Caco-2 (cell line): ENCODE measurements around the gene WDR46. TPM values are rescaled to one million over a fixed set of nuclear protein-coding genes. Genes with fewer than 3 reads are reported as not detected.
A peak's percentile ranks its signal among the peaks of the same experiment; 100 is the strongest.
"Not testable (repeated sequence)": the region's sequence is repeated elsewhere in the genome, so short reads cannot be mapped to it uniquely, and the experiment has no call there.

Source experiments
- BruUV-seq: library from RNA; stranded (reverse); fragments of 400-500 nt; replicated peaks from 2 replicates; lab custom pipeline; 2021; lab: Mats Ljungman, UMichigan
- CTCF ChIA-PET: fragments of 300-600 bp; sonication (Branson Sonifier 250); formaldehyde crosslinking; loops from one replicate; lab custom pipeline; 2022; ENCODE audit warnings: antibody characterized with exemption; lab: Charles Lee
- POLR2A ChIA-PET: fragments of 300-600 bp; sonication (Branson Sonifier 250); formaldehyde crosslinking; loops from one replicate; lab custom pipeline; 2022; ENCODE audit warnings: antibody characterized with exemption; lab: Charles Lee
- DNase-seq, 2 experiments: peaks; one replicate each; pipeline versions ENCODE4 v3.0.0 to v3.0.0-alpha.2; 2020 to 2022
- H3K27me3 ChIP-seq: replicated peaks from 2 replicates; pipeline ENCODE4 v1.6.0; 2011; ENCODE audit warnings: low read length; ENCODE audit not compliant: control insufficient read depth, insufficient read depth
- H3K36me3 ChIP-seq: 2 replicates; pipeline ENCODE4 v1.5.1; 2011; ENCODE audit warnings: low read length; ENCODE audit not compliant: control insufficient read depth, insufficient read depth
- H3K4me1 ChIP-seq: fragments of 250-450 bp; sonication (Bioruptor Pico); 2 replicates; pipeline ENCODE4 v1.5.1; 2020; ENCODE audit warnings: mild to moderate bottlenecking
- H3K4me3 ChIP-seq: 2 replicates; pipeline ENCODE4 v1.5.1; 2011; ENCODE audit warnings: low read depth, mild to moderate bottlenecking, control low read depth, low read length
- H3K9me3 ChIP-seq: fragments of 250-450 bp; sonication (Bioruptor Pico); 2 replicates; pipeline ENCODE4 v1.5.1; 2020; ENCODE audit warnings: mild to moderate bottlenecking, moderate library complexity
- H3K27ac Mint-ChIP-seq: one replicate; pipeline ENCODE4 v1.8.0; 2022; ENCODE audit warnings: mixed read lengths; ENCODE audit not compliant: unreplicated experiment
- H3K27me3 Mint-ChIP-seq: one replicate; pipeline ENCODE4 v1.8.0; 2022; ENCODE audit warnings: mixed read lengths; ENCODE audit not compliant: insufficient read depth, unreplicated experiment
- H3K36me3 Mint-ChIP-seq: one replicate; pipeline ENCODE4 v1.8.0; 2022; ENCODE audit warnings: mild to moderate bottlenecking, mixed read lengths; ENCODE audit not compliant: insufficient read depth, unreplicated experiment
- H3K4me1 Mint-ChIP-seq: one replicate; pipeline ENCODE4 v1.8.0; 2022; ENCODE audit warnings: low read depth, mixed read lengths; ENCODE audit not compliant: unreplicated experiment
- H3K4me3 Mint-ChIP-seq: one replicate; pipeline ENCODE4 v1.8.0; 2022; ENCODE audit warnings: mild to moderate bottlenecking, moderate library complexity, mixed read lengths; ENCODE audit not compliant: unreplicated experiment
- H3K9me3 Mint-ChIP-seq: one replicate; pipeline ENCODE4 v1.8.0; 2022; ENCODE audit warnings: mixed read lengths; ENCODE audit not compliant: unreplicated experiment
- intact Hi-C: fragments of 100-400 bp; cut with micrococcal nuclease; formaldehyde crosslinking; loops from one replicate; pipeline ENCODE4 v1.10.0; 2022; ENCODE audit not compliant: unreplicated experiment
- total RNA-seq: library from RNA; stranded (reverse); gene quantifications from 2 replicates; pipeline ENCODE4 v1.2.3, GENCODE V29; 2022
- TF ChIP-seq, protein P1 (sequence below), 2 experiments: fragments of 200-600 bp in 1 of 2; IDR thresholded peaks; 1 replicate in 1 of 2; 2 replicates in 1 of 2; pipeline versions ENCODE4 v1.5.1 to v1.8.0; 2011 to 2022; ENCODE audit warnings: antibody characterized with exemption in 1 of 2, control low read depth in 1 of 2, inconsistent platforms in 1 of 2, low read depth in 1 of 2, low read length in 1 of 2, mild to moderate bottlenecking in 1 of 2, moderate library complexity in 1 of 2; ENCODE audit not compliant: insufficient read depth in 1 of 2, severe bottlenecking in 1 of 2, unreplicated experiment in 1 of 2

Gene WDR46
- total RNA-seq, 1 experiment from 2014 or later: 58.2 TPM

GRCh38 chr6:33276864-33277662, 12.0 kb downstream of the WDR46 start, which contains the start of gene B3GALT4:
TSS of gene B3GALT4 (plus strand) at chr6:33277123. CDS start at chr6:33277420, 297 bp downstream.
- H3K27ac Mint-ChIP-seq: peak within 1 kb of the TSS; percentile 18
- intact Hi-C loops: no loop called here
- TF ChIP-seq, protein P1, sequence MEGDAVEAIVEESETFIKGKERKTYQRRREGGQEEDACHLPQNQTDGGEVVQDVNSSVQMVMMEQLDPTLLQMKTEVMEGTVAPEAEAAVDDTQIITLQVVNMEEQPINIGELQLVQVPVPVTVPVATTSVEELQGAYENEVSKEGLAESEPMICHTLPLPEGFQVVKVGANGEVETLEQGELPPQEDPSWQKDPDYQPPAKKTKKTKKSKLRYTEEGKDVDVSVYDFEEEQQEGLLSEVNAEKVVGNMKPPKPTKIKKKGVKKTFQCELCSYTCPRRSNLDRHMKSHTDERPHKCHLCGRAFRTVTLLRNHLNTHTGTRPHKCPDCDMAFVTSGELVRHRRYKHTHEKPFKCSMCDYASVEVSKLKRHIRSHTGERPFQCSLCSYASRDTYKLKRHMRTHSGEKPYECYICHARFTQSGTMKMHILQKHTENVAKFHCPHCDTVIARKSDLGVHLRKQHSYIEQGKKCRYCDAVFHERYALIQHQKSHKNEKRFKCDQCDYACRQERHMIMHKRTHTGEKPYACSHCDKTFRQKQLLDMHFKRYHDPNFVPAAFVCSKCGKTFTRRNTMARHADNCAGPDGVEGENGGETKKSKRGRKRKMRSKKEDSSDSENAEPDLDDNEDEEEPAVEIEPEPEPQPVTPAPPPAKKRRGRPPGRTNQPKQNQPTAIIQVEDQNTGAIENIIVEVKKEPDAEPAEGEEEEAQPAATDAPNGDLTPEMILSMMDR (IDR thresholded peaks at IDR 0.05; ENCODE audit: insufficient read depth in 1 of 2, low read depth in 1 of 2, low read length in 1 of 2, severe bottlenecking in 1 of 2, unreplicated experiment in 1 of 2): peak; percentile 10 to 44
- H3K9me3 ChIP-seq: no peaks in the 10 kb centered on the region
- H3K36me3 ChIP-seq: peaks cover 9% of the 10 kb centered on the region
- ChIA-PET CTCF (interaction anchor here (1.0 to 1.9 kb wide), 3 partner anchors 12 to 130 kb away, joined by 4 to 8 read pairs (median 4); partner anchors contain the start of genes PFDN6 and WDR46), POLR2A (interaction anchor here (0.6 to 3.0 kb wide), 3 partner anchors 12 to 631 kb away, joined by 3 to 10 read pairs (median 3); partner anchors contain the start of genes PFDN6 and WDR46)
- peaks cover 18% of the 10 kb centered on the region for H3K4me1 ChIP-seq
- peak in 1 of 2 experiments; percentile 55 for DNase-seq
- H3K36me3 Mint-ChIP-seq: peaks cover 86% of the 10 kb centered on the region
- no peaks in the 10 kb centered on the region for H3K9me3 Mint-ChIP-seq
- peak within 1 kb of the TSS; percentile 56 for H3K4me3 Mint-ChIP-seq
- BruUV-seq: no TSS peak
- H3K4me3 ChIP-seq: no peak within 1 kb of the TSS
- peaks cover 18% of the 10 kb centered on the region for H3K4me1 Mint-ChIP-seq
- H3K27me3 Mint-ChIP-seq: no peaks in the 10 kb centered on the region
- no peaks in the 10 kb centered on the region for H3K27me3 ChIP-seq

DNA sequence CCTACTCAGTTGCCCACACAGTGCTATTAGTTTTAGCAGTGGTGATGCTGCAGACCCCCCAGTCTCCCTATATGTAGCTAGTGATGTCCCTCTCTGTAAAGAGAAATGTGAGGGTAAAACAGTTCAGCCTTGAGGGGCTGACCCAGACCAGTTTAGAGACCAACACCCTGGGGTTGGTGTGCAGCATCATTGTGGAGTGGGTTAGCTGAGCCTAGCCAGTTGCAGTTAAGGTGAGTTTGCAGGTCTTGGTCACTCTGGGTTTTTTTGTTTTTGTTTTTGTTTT, 12.5 kb downstream of the WDR46 start:
- CTCF ChIA-PET: interaction anchor here (0.6 to 1.9 kb wide), 2 partner anchors 12 to 236 kb away, joined by 6 to 8 read pairs; partner anchors contain the start of genes PFDN6 and WDR46
- no peaks in the 10 kb centered on the region for H3K9me3 ChIP-seq
- H3K9me3 Mint-ChIP-seq: no peaks in the 10 kb centered on the region
- peaks cover 91% of the 10 kb centered on the region for H3K36me3 Mint-ChIP-seq
- TF ChIP-seq, protein P1 (IDR thresholded peaks at IDR 0.05; ENCODE audit: insufficient read depth in 1 of 2, low read depth in 1 of 2, low read length in 1 of 2, severe bottlenecking in 1 of 2, unreplicated experiment in 1 of 2): no peak
- H3K27ac Mint-ChIP-seq: peak overlapping the region; percentile 18
- DNase-seq: no peak
- H3K4me3 Mint-ChIP-seq: peak overlapping the region; percentile 56
- no peaks in the 10 kb centered on the region for H3K27me3 Mint-ChIP-seq
- H3K36me3 ChIP-seq: peaks cover 9% of the 10 kb centered on the region
- POLR2A ChIA-PET: interaction anchor here (3.0 kb wide), 1 partner anchor 13 kb away, joined by 10 read pairs; the partner anchor contains the start of genes PFDN6 and WDR46
- intact Hi-C loops: no loop called here
- H3K27me3 ChIP-seq: no peaks in the 10 kb centered on the region
- peaks cover 18% of the 10 kb centered on the region for H3K4me1 Mint-ChIP-seq
- BruUV-seq: no TSS peak
- H3K4me1 ChIP-seq: peaks cover 18% of the 10 kb centered on the region
- no peak overlapping the region for H3K4me3 ChIP-seq

GRCh38 chr6:33275795-33276580, 13.1 kb downstream of the WDR46 start:
- H3K9me3 Mint-ChIP-seq, H3K27me3 ChIP-seq, intact Hi-C loops, H3K36me3 ChIP-seq, H3K27me3 Mint-ChIP-seq, H3K9me3 ChIP-seq, H3K4me3 ChIP-seq, BruUV-seq, DNase-seq: not testable (repeated sequence)
- POLR2A ChIA-PET: interaction anchor here (3.0 kb wide), 1 partner anchor 13 kb away, joined by 10 read pairs; the partner anchor contains the start of genes PFDN6 and WDR46
- Mint-ChIP-seq H3K4me1 (peaks cover 18% of the 10 kb centered on the region), H3K4me3 (peak overlapping the region; percentile 56), H3K36me3 (peaks cover 95% of the 10 kb centered on the region), H3K27ac (peak overlapping the region; percentile 18)
- peaks cover 18% of the 10 kb centered on the region for H3K4me1 ChIP-seq
- CTCF ChIA-PET: interaction anchor here (0.6 kb wide), 1 partner anchor 236 kb away, joined by 6 read pairs; no protein-coding TSS in a partner anchor
